ENCODE results near the gene FAM20C.

DNA sequence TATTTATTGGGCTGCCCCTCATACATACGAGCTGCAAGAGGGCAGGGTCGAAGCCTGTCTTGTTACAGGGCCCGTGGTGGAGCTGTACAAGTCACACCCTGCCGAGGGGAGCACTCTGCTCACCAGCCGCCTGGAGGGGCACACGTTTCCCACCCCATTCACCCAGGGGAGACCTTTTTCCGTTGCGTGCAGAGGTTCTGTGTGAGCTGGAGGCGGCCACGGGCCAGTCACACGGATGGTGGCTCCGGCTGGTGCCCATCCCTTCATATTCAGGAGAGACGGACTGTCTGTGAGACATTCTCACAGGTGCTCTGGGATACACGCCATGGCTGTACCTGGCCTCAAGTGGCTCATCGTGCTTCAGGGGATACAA, 47.9 kb upstream of the FAM20C start:
- TF ChIP-seq, protein P1, sequence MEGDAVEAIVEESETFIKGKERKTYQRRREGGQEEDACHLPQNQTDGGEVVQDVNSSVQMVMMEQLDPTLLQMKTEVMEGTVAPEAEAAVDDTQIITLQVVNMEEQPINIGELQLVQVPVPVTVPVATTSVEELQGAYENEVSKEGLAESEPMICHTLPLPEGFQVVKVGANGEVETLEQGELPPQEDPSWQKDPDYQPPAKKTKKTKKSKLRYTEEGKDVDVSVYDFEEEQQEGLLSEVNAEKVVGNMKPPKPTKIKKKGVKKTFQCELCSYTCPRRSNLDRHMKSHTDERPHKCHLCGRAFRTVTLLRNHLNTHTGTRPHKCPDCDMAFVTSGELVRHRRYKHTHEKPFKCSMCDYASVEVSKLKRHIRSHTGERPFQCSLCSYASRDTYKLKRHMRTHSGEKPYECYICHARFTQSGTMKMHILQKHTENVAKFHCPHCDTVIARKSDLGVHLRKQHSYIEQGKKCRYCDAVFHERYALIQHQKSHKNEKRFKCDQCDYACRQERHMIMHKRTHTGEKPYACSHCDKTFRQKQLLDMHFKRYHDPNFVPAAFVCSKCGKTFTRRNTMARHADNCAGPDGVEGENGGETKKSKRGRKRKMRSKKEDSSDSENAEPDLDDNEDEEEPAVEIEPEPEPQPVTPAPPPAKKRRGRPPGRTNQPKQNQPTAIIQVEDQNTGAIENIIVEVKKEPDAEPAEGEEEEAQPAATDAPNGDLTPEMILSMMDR (IDR thresholded peaks at IDR 0.05; ENCODE audit: extremely low read depth in 1 of 2, insufficient read depth in 1 of 2, low read depth in 1 of 2, low read length in 2 of 2): no peak
- TF ChIP-seq POLR2A (IDR thresholded peaks at IDR 0.05; ENCODE audit: low read depth, low read length): no peak
